HepG2 (cell line): ENCODE results near the gene METTL16. TPM values are rescaled to one million over a fixed set of nuclear protein-coding genes. Genes with fewer than 3 reads are reported as not detected.

Experiments
- ATAC-seq: fragments of 200-7000 bp; cut with Tn5 transposase; 3 replicates; pipeline ENCODE4 v1.9.1; 2020; ENCODE audit warnings: mild to moderate bottlenecking, moderate library complexity
- BruUV-seq: library from RNA; stranded (reverse); fragments of 400-500 nt; replicated peaks from 2 replicates; lab custom pipeline; 2021; lab: Mats Ljungman, UMichigan
- CTCF ChIA-PET: fragments of 300-600 bp; formaldehyde crosslinking; extraction: SDS; loops from one replicate; lab custom pipeline; 2021; ENCODE audit warnings: low total read pairs, inconsistent platforms, low intra/inter-chr PET ratio; lab: Yijun Ruan, JAX
- POLR2A ChIA-PET: fragments of 350-600 bp; sonication (Branson Sonifier 250); formaldehyde crosslinking; loops from one replicate; lab custom pipeline; 2020; ENCODE audit warnings: antibody characterized with exemption, inconsistent platforms; lab: Yijun Ruan, JAX
- DNase-seq: peaks from one replicate; pipeline ENCODE4 v3.0.0-alpha.2; 2015; ENCODE audit warnings: low spot score
- FAIRE-seq: peaks from 3 replicates; lab custom pipeline; 2011; peaks lifted over from hg19 to GRCh38; lab: Jason Lieb, UNC
- H2AFZ ChIP-seq: one replicate; pipeline ENCODE4 v1.6.1; 2011; ENCODE audit warnings: low read length, inconsistent platforms
- H3K27ac ChIP-seq: fragments of 300-600 bp; 3 replicates; pipeline ENCODE4 v1.8.0; 2011; ENCODE audit warnings: mixed run types, mild to moderate bottlenecking, mixed read lengths, low read length, inconsistent platforms; ENCODE audit not compliant: insufficient read depth; ENCODE audit errors: extremely low read length
- H3K27me3 ChIP-seq, 2 experiments: fragments of 200-600 bp in 1 of 2; 2 replicates in 1 of 2; 3 replicates in 1 of 2; pipeline versions ENCODE4 v1.6.0 to v1.8.0; 2011; ENCODE audit warnings: low read length in 2 of 2, mild to moderate bottlenecking in 2 of 2, moderate library complexity in 2 of 2, inconsistent platforms in 1 of 2; ENCODE audit not compliant: insufficient read depth in 2 of 2, control insufficient read depth in 1 of 2
- H3K36me3 ChIP-seq, 2 experiments: fragments of 200-600 bp in 1 of 2; replicated peaks in 1 of 2; 2 replicates in 1 of 2; 3 replicates in 1 of 2; pipeline versions ENCODE4 v1.5.1 to v1.8.0; 2011; ENCODE audit warnings: low read length in 2 of 2, inconsistent platforms in 1 of 2; ENCODE audit not compliant: insufficient read depth in 2 of 2, control insufficient read depth in 1 of 2
- H3K4me1 ChIP-seq: 2 replicates; pipeline ENCODE4 v1.5.1; 2012; ENCODE audit warnings: low read length, inconsistent platforms; ENCODE audit not compliant: insufficient read depth
- H3K4me2 ChIP-seq: 2 replicates; pipeline ENCODE4 v1.6.0; 2011; ENCODE audit warnings: low read depth, low read length, inconsistent platforms
- H3K4me3 ChIP-seq, 3 experiments: fragments of 200-600 bp in 1 of 3; sonication (generic), shearing (Covaris generic) in 1 of 3; replicated peaks in 1 of 3; 2 replicates each; pipeline ENCODE4 v1.5.1; 2011 to 2016; ENCODE audit warnings: low read length in 3 of 3, inconsistent platforms in 2 of 3, low read depth in 2 of 3, mild to moderate bottlenecking in 2 of 3, control low read depth in 1 of 3, mixed read lengths in 1 of 3; ENCODE audit not compliant: insufficient read depth in 1 of 3
- H3K79me2 ChIP-seq: one replicate; pipeline ENCODE4 v1.6.1; 2011; ENCODE audit warnings: low read length, inconsistent platforms; ENCODE audit not compliant: insufficient read depth
- H3K9ac ChIP-seq: 2 replicates; pipeline ENCODE4 v1.6.0; 2011; ENCODE audit warnings: mild to moderate bottlenecking, low read depth, low read length, inconsistent platforms; ENCODE audit not compliant: insufficient read depth
- H3K9me3 ChIP-seq: 2 replicates; pipeline ENCODE4 v1.5.1; 2012; ENCODE audit warnings: mild to moderate bottlenecking, low read length
- H4K20me1 ChIP-seq: 2 replicates; pipeline ENCODE4 v1.6.0; 2011; ENCODE audit warnings: inconsistent platforms, mild to moderate bottlenecking, low read length, moderate library complexity; ENCODE audit not compliant: insufficient read depth
- ETS1 ChIP-seq: sonication (generic); formaldehyde crosslinking; IDR thresholded peaks from 2 replicates; pipeline ENCODE4 v1.4.0; 2020; ENCODE audit warnings: missing genetic modification reagents
- FLYWCH1 ChIP-seq: sonication (generic); formaldehyde crosslinking; IDR thresholded peaks from 2 replicates; pipeline ENCODE4 v1.8.1; 2023; ENCODE audit warnings: mild to moderate bottlenecking, missing genetic modification reagents
- GATA4 ChIP-seq: sonication (generic); IDR thresholded peaks from 2 replicates; pipeline ENCODE4 v1.6.1; 2016; ENCODE audit warnings: antibody characterized with exemption, low read depth, borderline replicate concordance
- IRF2 ChIP-seq: IDR thresholded peaks from 2 replicates; pipeline ENCODE4 v1.6.1; 2018; ENCODE audit warnings: missing genetic modification reagents, missing compliant biosample characterization
- LBX2 ChIP-seq: sonication (generic); formaldehyde crosslinking; IDR thresholded peaks from 2 replicates; pipeline ENCODE4 v1.5.0; 2020; ENCODE audit warnings: missing genetic modification reagents, mild to moderate bottlenecking, borderline replicate concordance
- NAIF1 ChIP-seq: sonication (generic); formaldehyde crosslinking; IDR thresholded peaks from 2 replicates; pipeline ENCODE4 v1.5.0; 2020; ENCODE audit warnings: mild to moderate bottlenecking, missing genetic modification reagents, borderline replicate concordance
- NFYC ChIP-seq: IDR thresholded peaks from 2 replicates; pipeline ENCODE4 v1.6.1; 2016; ENCODE audit warnings: missing genetic modification reagents, missing compliant biosample characterization
- PRMT3 ChIP-seq: sonication (generic); formaldehyde crosslinking; IDR thresholded peaks from 2 replicates; pipeline ENCODE4 v1.8.1; 2022; ENCODE audit warnings: low read depth, mild to moderate bottlenecking, moderate library complexity, missing genetic modification reagents, borderline replicate concordance
- ZNF264 ChIP-seq: sonication (generic); formaldehyde crosslinking; IDR thresholded peaks from 2 replicates; pipeline ENCODE4 v1.4.0; 2020; ENCODE audit warnings: missing genetic modification reagents
- ZNF451 ChIP-seq: sonication (generic); formaldehyde crosslinking; IDR thresholded peaks from 2 replicates; pipeline ENCODE4 v1.5.0; 2020; ENCODE audit warnings: mild to moderate bottlenecking, missing genetic modification reagents
- ZNF510 ChIP-seq: sonication (generic); formaldehyde crosslinking; IDR thresholded peaks from 2 replicates; pipeline ENCODE4 v1.4.0; 2020; ENCODE audit warnings: low read depth, mild to moderate bottlenecking, missing genetic modification reagents
- ZXDC ChIP-seq: sonication (generic); formaldehyde crosslinking; IDR thresholded peaks from 2 replicates; pipeline ENCODE4 v1.5.0; 2020; ENCODE audit warnings: mild to moderate bottlenecking, missing genetic modification reagents
- WGBS: methylation state at CpG from one replicate; pipeline ENCODE4 v1.1.6; 2017; ENCODE audit warnings: low lambda C conversion rate; 5-methylcytosine and 5-hydroxymethylcytosine counted together
- in situ Hi-C: cut with HindIII; loops from 2 replicates; pipeline ENCODE4 v1.10.0; 2017; ENCODE audit warnings: low pct_unique_long_range_greater_than_20kb; ENCODE audit not compliant: extremely low pct_ligation_motif_present
- intact Hi-C: fragments of 100-400 bp; cut with micrococcal nuclease; formaldehyde crosslinking; loops from one replicate; pipeline ENCODE4 v1.10.0; 2022; ENCODE audit not compliant: unreplicated experiment
- polyA plus RNA-seq, 8 experiments: library from polyadenylated mRNA; depleted of rRNA in 3 of 8; stranded (reverse) in 7 of 8; unstranded in 1 of 8; fragments of >200 nt; fragmentation: Illumina TruSeq in 4 of 8; extraction: Trizol in 4 of 8; gene quantifications; 2 replicates each; pipeline versions ENCODE4 v1.2.1 to v1.2.3, GENCODE V29; 2011 to 2016; ENCODE audit warnings: low read depth in 4 of 8, missing spikeins in 1 of 8, mixed read lengths in 1 of 8; ENCODE audit not compliant: insufficient read depth in 1 of 8
- total RNA-seq, 5 experiments: library from RNA; depleted of rRNA; stranded (reverse); fragments of >200 nt; fragmentation: Illumina TruSeq; extraction: Trizol; gene quantifications; 2 replicates each; pipeline ENCODE4 v1.2.3, GENCODE V29; 2016; ENCODE audit warnings: low read depth in 1 of 5
- TF ChIP-seq, protein P1 (sequence below): sonication (generic); formaldehyde crosslinking; IDR thresholded peaks from 2 replicates; pipeline ENCODE4 v1.4.0; 2020; ENCODE audit warnings: missing genetic modification reagents, borderline replicate concordance

Gene METTL16
- total and polyA plus RNA-seq, 2 of the 13 experiments (the other 11 are each of a cell fraction or from before 2014, with no cell fraction given) = 11.6 to 18.5 TPM

- intact Hi-C loops = loop anchor here (2.0 to 5.0 kb wide), 2 partner anchors 17 to 63 kb away; partner anchors contain the start of genes SGSM2 and TSR1
- BruUV-seq = TSS peak; percentile 87
- CTCF ChIA-PET = no interaction called here
- 0 out of 2 replicates have a peak, but pooled peaks have one; percentile 35 for TF ChIP-seq ZNF510
- 0 out of 2 replicates have a peak, but pooled peaks have one; percentile 23 for TF ChIP-seq ZNF264
- TF ChIP-seq LBX2 (CRISPR knock-in tag) = peak; percentile 61; the same call in 1 of the 2 replicates
- TF ChIP-seq IRF2 (CRISPR knock-in tag) = peak; percentile 49; the same call in 1 of the 2 replicates
- TF ChIP-seq NFYC = peak; percentile 66
- no peak for TF ChIP-seq GATA4
- TF ChIP-seq ZXDC (CRISPR knock-in tag) = no peak
- TF ChIP-seq FLYWCH1 (CRISPR knock-in tag) = no peak
- TF ChIP-seq ZNF451 = no peak
- no peak for TF ChIP-seq PRMT3 (CRISPR knock-in tag)
- 0 out of 2 replicates have a peak, but pooled peaks have one; percentile 16 for TF ChIP-seq ETS1 (CRISPR knock-in tag)
- TF ChIP-seq, protein P1, sequence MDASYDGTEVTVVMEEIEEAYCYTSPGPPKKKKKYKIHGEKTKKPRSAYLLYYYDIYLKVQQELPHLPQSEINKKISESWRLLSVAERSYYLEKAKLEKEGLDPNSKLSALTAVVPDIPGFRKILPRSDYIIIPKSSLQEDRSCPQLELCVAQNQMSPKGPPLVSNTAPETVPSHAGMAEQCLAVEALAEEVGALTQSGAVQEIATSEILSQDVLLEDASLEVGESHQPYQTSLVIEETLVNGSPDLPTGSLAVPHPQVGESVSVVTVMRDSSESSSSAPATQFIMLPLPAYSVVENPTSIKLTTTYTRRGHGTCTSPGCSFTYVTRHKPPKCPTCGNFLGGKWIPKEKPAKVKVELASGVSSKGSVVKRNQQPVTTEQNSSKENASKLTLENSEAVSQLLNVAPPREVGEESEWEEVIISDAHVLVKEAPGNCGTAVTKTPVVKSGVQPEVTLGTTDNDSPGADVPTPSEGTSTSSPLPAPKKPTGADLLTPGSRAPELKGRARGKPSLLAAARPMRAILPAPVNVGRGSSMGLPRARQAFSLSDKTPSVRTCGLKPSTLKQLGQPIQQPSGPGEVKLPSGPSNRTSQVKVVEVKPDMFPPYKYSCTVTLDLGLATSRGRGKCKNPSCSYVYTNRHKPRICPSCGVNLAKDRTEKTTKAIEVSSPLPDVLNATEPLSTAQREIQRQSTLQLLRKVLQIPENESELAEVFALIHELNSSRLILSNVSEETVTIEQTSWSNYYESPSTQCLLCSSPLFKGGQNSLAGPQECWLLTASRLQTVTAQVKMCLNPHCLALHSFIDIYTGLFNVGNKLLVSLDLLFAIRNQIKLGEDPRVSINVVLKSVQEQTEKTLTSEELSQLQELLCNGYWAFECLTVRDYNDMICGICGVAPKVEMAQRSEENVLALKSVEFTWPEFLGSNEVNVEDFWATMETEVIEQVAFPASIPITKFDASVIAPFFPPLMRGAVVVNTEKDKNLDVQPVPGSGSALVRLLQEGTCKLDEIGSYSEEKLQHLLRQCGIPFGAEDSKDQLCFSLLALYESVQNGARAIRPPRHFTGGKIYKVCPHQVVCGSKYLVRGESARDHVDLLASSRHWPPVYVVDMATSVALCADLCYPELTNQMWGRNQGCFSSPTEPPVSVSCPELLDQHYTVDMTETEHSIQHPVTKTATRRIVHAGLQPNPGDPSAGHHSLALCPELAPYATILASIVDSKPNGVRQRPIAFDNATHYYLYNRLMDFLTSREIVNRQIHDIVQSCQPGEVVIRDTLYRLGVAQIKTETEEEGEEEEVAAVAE = no peak; the same call in 1 of the 2 replicates
- TF ChIP-seq NAIF1 = no peak
Observed at GRCh38 chr17:2399572-2400473, 111.9 kb downstream of the METTL16 start.

More at GRCh38 chr17:2399572-2400473, 111.9 kb downstream of the METTL16 start:
- Histone ChIP-seq H3K4me1 (peaks cover 58% of the 10 kb centered on the region), H3K4me3 (peak overlapping the region; percentile 77 to 96 (median 87)), H3K79me2 (peaks cover 31% of the 10 kb centered on the region), H3K4me2 (peak overlapping the region; percentile 99), H3K9ac (peak overlapping the region; percentile 98), H3K27me3 (no peaks in the 10 kb centered on the region; a peak in 2 of 5 replicates), H4K20me1 (peaks cover 23% of the 10 kb centered on the region), H3K27ac (peak overlapping the region; percentile 100), H3K36me3 (no peaks in the 10 kb centered on the region), H2AFZ (no peak overlapping the region), H3K9me3 (no peaks in the 10 kb centered on the region)
- FAIRE-seq = peak; percentile 79
- peak; percentile 58 for ATAC-seq
- in situ Hi-C loops = no loop called here
- under 1% methylated on average over 24 of the region's 82 CpGs for WGBS
- DNase-seq = peak; percentile 91
- POLR2A ChIA-PET = interaction anchor here (0.5 to 3.0 kb wide), 12 partner anchors 12 to 732 kb away, joined by 3 to 19 read pairs (median 4); partner anchors contain the start of genes METTL16, SMG6, SRR and TSR1
